T1000 (cell line): ENCODE results near the gene MAD2L2.
A peak's percentile ranks its signal among the peaks of the same experiment; 100 is the strongest.

Experiments used
- DNase-seq: peaks from one replicate; lab custom pipeline; 2025; ENCODE audit warnings: mixed read lengths; lab: John Stamatoyannopoulos, UW

The MAD2L2 gene

GRCh38 chr1:11653101-11653860 lies 27.7 kb downstream of the MAD2L2 start:
- no peak for DNase-seq

DNA sequence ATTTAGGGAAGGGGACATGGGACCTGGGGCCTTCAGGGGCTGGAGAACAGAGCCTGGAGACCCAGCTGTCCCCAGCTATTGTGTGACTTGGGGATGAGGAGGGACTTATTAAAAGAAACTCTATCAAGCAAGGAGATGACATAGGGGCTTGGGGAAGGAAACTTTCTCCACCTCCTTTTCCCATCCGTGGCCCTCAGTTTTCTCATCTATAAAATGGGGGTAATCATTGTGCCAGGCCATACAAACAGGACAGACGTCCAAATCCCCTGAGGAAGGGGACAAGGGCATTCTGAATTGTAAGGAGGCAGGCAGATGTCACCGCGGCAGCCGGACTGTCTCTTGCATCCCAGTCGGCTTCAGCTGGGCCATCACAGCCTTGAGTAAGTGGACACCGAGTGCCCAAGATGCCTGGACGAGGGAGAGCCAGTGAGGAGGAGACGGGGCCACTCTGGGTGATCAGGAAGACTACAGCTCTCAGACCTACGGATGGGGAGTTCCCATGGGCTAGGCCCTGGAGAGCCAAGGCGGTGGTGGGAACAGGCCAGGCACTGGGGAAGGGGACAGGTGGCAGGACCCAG lies 28.7 kb downstream of the MAD2L2 start:
- DNase-seq = no peak

GRCh38 chr1:11651017-11651416 lies 29.9 kb downstream of the MAD2L2 start:
- DNase-seq = no peak

GRCh38 chr1:11650331-11650991 lies 30.5 kb downstream of the MAD2L2 start:
- DNase-seq = no peak

GRCh38 chr1:11649624-11650330 lies 31.2 kb downstream of the MAD2L2 start:
- DNase-seq = no peak

DNA sequence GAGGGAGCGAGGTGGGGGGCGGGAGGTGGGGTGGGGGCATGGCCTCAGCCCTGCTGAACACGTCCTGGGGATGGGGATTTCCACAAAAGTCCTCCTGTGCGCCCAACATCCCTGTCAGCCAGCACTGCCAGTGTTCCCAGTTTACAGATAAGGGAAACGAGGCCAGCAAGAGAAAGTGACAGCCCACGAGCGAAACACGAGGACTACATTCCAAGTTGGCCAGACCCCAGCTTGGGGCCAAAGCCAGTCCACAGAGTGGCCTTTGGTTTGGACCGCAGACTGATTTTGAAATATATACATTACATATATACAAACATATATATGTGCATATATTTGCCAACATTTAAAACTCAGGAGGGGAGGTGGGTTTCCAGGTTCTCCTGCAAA lies 31.7 kb downstream of the MAD2L2 start:
- no peak for DNase-seq

DNA sequence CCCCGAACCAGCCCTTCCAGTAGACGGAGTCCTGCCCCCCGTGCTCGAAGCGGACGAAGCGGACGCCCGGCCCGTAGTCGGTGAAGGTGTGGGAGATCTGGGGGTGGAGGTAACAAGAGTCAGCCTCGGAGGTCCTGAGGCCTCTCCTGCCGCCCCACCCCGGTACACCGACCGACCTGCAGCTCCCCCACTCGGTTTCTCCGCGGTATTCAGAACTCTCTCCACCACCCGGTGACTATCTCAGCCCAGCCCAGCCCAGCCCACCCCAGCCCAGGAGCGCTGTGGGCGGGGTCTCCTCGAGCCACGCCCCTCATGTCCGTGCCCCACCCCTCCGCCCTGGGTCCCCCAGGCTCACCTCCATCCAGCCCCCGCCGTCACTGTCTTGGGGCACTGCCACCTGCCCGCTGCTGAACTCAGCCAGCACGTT lies 32.2 kb downstream of the MAD2L2 start:
- no peak for DNase-seq

- DNase-seq = no peak
These were observed 32.9 kb downstream of the MAD2L2 start for GRCh38 chr1:11648039-11648438.

- no peak for DNase-seq
These were observed 33.6 kb downstream of the MAD2L2 start for GRCh38 chr1:11647333-11647732.

- no peak for DNase-seq
These were observed 34.6 kb downstream of the MAD2L2 start for GRCh38 chr1:11646317-11646716.

DNA sequence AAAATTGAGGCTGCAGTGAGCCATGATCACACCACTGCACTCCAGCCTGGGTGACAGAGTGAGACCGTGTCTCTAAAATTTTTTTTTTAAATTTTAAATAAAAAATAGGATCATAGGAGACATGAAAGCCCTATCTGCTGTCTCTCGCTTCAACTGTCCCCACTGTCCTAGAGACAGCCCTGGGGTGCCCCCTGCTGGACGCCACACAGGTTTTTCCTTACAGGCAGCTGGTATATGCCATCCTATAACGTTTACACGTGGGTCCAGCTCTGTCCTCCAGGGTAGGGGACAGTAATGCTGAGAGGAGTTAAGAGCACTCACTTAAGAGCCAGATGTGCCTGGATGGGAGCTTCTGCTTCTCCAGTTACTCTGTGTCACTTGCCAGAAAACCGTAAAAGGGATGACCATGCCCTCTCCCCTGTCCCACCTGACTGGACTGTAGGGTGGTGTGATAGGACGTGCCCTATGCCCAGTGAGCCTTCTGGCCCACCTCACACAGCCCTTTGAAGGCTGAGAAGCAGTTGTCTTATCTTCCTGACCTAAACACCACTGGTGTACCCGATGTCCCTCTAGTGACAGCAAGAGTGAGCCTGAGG lies 35.2 kb downstream of the MAD2L2 start:
- peak; percentile 62 for DNase-seq

DNA sequence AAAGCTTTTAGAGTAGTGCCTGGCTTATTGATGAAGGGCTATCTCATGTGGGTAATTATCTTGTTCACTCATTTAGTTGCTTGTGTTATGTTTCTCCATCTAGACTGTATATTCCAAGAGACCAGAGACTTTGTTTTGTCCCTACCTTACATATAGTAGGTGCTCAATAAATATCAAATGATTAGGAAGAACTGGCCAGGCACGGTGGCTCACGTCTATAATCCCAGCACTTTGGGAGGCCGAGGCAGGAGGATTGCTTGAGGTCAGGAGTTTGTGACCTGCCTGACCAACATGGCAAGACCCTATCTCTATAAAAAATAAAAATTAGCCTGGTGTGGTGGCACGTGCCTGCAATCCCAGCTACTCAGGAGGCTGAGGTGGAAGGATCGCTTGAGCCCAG lies 35.7 kb downstream of the MAD2L2 start:
- DNase-seq = no peak

- DNase-seq = no peak
These were observed 37.2 kb downstream of the MAD2L2 start for GRCh38 chr1:11643782-11644181.

DNA sequence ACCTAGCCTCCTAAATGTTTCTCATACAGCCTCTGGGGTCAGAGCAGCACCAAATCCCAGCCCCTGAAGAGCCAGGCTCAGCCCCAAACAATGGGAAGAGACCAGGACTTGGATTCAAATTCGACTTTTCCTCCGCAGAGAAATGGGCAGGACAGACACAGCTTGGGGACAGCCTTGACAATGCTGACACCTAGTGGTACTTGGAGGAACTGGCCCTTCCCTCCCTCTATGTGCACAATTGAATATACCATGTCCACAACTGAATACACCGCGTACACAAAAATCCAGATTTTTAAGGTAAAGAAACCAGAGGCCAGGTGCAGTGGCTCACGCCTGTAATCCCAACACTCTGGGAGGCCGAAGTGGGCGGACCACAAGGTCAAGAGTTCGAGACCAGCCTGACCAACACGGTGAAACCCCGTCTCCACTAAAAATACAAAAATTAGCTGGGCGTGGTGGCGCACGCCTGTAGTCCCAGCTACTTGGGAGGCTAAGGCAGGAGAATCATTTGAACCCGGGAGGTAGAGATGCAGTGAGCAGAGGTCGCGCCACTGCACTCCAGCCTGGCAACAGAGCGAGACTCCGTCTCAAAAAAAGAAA lies 38.4 kb downstream of the MAD2L2 start:
- DNase-seq = peak; percentile 23

- DNase-seq = no peak
These were observed 39.1 kb downstream of the MAD2L2 start for GRCh38 chr1:11641776-11642305.

- DNase-seq = no peak
These were observed 40.0 kb downstream of the MAD2L2 start for GRCh38 chr1:11640944-11641343.

DNA sequence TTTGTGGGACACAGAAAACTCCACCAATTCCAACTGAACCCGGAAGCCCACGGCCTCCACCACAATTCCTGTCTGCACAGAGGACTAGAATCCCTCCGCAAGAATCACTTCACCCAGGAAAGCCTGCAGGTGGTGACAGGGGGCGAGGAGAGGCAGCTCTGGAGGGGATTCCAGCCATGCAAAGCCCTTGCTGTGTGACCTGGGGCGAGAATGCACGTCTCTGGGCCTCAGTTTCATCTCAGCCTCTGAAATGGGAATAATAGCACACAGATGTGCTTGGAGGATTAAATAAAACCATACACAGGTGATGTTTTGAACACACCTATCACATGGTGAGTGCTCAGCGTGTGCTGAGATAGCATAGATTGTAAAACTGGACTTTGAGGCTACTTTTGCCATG lies 40.8 kb downstream of the MAD2L2 start:
- no peak for DNase-seq

DNA sequence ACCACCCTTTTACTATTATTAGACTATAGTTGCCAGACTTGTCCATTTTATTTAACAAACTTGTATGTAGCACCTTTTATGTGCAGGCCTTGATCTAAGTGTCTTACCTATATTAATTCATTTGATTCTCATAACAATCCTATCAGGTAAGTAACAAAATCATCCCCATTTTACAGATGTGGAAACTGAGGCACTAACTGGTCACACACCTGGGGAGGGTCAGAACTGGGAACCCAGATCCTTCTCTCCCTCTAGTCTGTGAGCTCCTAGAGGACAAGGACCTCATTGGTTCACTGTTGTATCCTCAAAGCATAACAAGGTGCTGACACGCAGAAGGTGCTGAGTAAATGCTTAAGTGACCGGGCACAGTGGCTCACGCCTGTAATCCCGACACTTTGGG lies 41.6 kb downstream of the MAD2L2 start:
- no peak for DNase-seq

- no peak for DNase-seq
These were observed 42.8 kb downstream of the MAD2L2 start for GRCh38 chr1:11638121-11638520.

DNA sequence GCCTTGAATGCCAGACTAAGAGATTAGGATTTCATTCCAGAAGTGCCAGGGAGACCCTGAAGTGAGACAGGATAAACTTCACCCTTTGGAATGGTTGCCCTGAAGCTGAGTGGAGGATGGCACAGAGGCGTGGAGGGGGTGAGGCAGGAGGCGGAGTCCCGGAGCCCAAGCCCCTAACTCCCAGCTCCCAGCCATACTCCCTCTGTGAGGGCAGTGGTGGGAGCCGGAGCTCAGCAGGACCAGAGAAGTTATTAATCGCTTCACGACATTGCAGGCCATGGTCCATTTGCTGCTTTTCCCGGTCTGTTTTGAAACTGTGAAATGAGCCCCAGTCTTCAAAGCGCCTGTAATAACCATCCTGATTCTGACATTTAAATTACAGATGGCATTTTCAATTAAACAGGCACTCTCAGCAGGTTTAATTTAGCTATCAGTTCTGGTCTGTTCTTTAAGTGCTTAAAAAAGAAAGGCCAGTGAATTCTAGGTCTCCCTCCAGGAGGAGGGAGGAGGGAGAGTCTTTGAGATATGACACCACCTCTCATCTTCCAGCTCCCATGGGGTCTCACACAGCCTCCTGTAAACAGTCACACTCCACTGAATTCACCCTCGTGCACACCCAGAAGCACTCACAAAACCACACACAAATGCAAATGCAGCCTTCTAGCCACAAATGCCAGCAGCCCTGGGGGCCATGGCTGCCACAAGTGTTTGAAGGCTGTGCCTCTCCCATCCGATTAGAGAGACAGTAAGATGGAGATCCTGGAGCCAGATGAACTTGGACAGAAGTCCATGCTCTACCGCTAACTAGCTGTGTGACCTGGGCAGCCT lies 46.4 kb downstream of the MAD2L2 start:
- DNase-seq = no peak
